Neural cell (in vitro differentiated cells): ENCODE results near the gene PRKAR1B. TPM values are rescaled to one million over a fixed set of nuclear protein-coding genes. Genes with fewer than 3 reads are reported as not detected.

Experiments used
- H2AFZ ChIP-seq: fragments of 200-600, 300-800 bp; sonication (generic), shearing (Covaris generic); 2 replicates; pipeline ENCODE4 v1.6.0; 2014; ENCODE audit warnings: low read depth, mild to moderate bottlenecking, antibody characterized with exemption, low read length, moderate library complexity
- H3F3A ChIP-seq: fragments of 200-600 bp; shearing (Covaris generic); 2 replicates; pipeline ENCODE4 v1.6.1; 2016; ENCODE audit warnings: mild to moderate bottlenecking, moderate library complexity, mixed read lengths, antibody characterized with exemption, low read length; ENCODE audit not compliant: insufficient read depth, poor library complexity, severe bottlenecking
- H3K27ac ChIP-seq: fragments of 200-600, 300-800 bp; sonication (generic), shearing (Covaris generic); 2 replicates; pipeline ENCODE4 v1.5.1; 2014; ENCODE audit warnings: mild to moderate bottlenecking, low read length, moderate library complexity
- H3K27me3 ChIP-seq: fragments of 300-800, 200-600 bp; sonication (generic), shearing (Covaris generic); 2 replicates; pipeline ENCODE4 v1.6.0; 2014; ENCODE audit warnings: mild to moderate bottlenecking, low read depth, low read length, moderate library complexity; ENCODE audit not compliant: insufficient read depth
- H3K36me3 ChIP-seq: fragments of 300-800, 200-600 bp; sonication (generic), shearing (Covaris generic); 2 replicates; pipeline ENCODE4 v1.5.1; 2014; ENCODE audit warnings: mild to moderate bottlenecking, antibody characterized with exemption, low read length, moderate library complexity; ENCODE audit not compliant: insufficient read depth
- H3K4me2 ChIP-seq: fragments of 300-800, 200-600 bp; sonication (generic), shearing (Covaris generic); 2 replicates; pipeline ENCODE4 v1.6.0; 2014; ENCODE audit warnings: mild to moderate bottlenecking, low read length
- H3K4me3 ChIP-seq: fragments of 300-800, 200-600 bp; sonication (generic), shearing (Covaris generic); 2 replicates; pipeline ENCODE4 v1.5.1; 2014; ENCODE audit warnings: mild to moderate bottlenecking, low read length, moderate library complexity
- H3K79me2 ChIP-seq: fragments of 200-600 bp; shearing (Covaris generic); replicated peaks from 2 replicates; pipeline ENCODE4 v1.6.0; 2014; ENCODE audit warnings: mild to moderate bottlenecking, low read length, moderate library complexity; ENCODE audit not compliant: insufficient read depth
- H3K9ac ChIP-seq: fragments of 300-800, 200-600 bp; sonication (generic), shearing (Covaris generic); 2 replicates; pipeline ENCODE4 v1.6.1; 2016; ENCODE audit warnings: mild to moderate bottlenecking, low read length, mixed read lengths
- H3K9me2 ChIP-seq: fragments of 200-600 bp; shearing (Covaris generic); 2 replicates; pipeline ENCODE4 v1.6.1; 2016; ENCODE audit warnings: mild to moderate bottlenecking, low read length, mixed read lengths; ENCODE audit not compliant: insufficient read depth
- H3K9me3 ChIP-seq: fragments of 200-600, 300-800 bp; sonication (generic), shearing (Covaris generic); 2 replicates; pipeline ENCODE4 v1.6.1; 2016; ENCODE audit warnings: mild to moderate bottlenecking, mixed run types, low read length, moderate library complexity, mixed read lengths
- H4K20me1 ChIP-seq: fragments of 200-600 bp; shearing (Covaris generic); 2 replicates; pipeline ENCODE4 v1.6.1; 2016; ENCODE audit warnings: mild to moderate bottlenecking, mixed run types; ENCODE audit not compliant: insufficient read depth
- EP300 ChIP-seq: fragments of 450-650 bp; conservative IDR thresholded peaks from 2 replicates; pipeline ENCODE4 v1.6.1; 2014; ENCODE audit warnings: antibody characterized with exemption, mild to moderate bottlenecking, moderate library complexity; ENCODE audit not compliant: poor library complexity, severe bottlenecking
- EZH2 ChIP-seq: fragments of 200-600, 300-800 bp; shearing (Covaris generic), sonication (generic); IDR thresholded peaks from 2 replicates; pipeline ENCODE4 v1.6.1; 2014; ENCODE audit warnings: antibody characterized with exemption, low read length, borderline replicate concordance, mild to moderate bottlenecking; ENCODE audit not compliant: insufficient read depth, poor library complexity, severe bottlenecking
- MXI1 ChIP-seq: fragments of 450-650 bp; conservative IDR thresholded peaks from 2 replicates; pipeline ENCODE4 v1.6.1; 2014; ENCODE audit warnings: antibody characterized with exemption, mild to moderate bottlenecking; ENCODE audit not compliant: poor library complexity, severe bottlenecking
- POLR2AphosphoS5 ChIP-seq: IDR thresholded peaks from 2 replicates; pipeline ENCODE4 v1.6.1; 2012
- RAD21 ChIP-seq: fragments of 450-650 bp; conservative IDR thresholded peaks from 2 replicates; pipeline ENCODE4 v1.6.1; 2014; ENCODE audit warnings: antibody characterized with exemption, mild to moderate bottlenecking, moderate library complexity
- REST ChIP-seq: IDR thresholded peaks from 2 replicates; pipeline ENCODE4 v1.6.1; 2012; ENCODE audit warnings: borderline replicate concordance
- SMC3 ChIP-seq: fragments of 450-650 bp; conservative IDR thresholded peaks from 2 replicates; pipeline ENCODE4 v1.6.1; 2014; ENCODE audit warnings: antibody characterized with exemption, mild to moderate bottlenecking, moderate library complexity; ENCODE audit not compliant: poor library complexity
- TAF1 ChIP-seq: IDR thresholded peaks from 2 replicates; pipeline ENCODE4 v1.6.1; 2012; ENCODE audit warnings: low read depth
- polyA plus RNA-seq: library from polyadenylated mRNA; depleted of rRNA; stranded (reverse); fragments of >200 nt; gene quantifications from 2 replicates; pipeline ENCODE4 v1.2.3, GENCODE V29; 2014
- TF ChIP-seq, protein P1 (sequence below): fragments of 450-650 bp; IDR thresholded peaks from 2 replicates; pipeline ENCODE4 v1.5.1; 2014; ENCODE audit warnings: antibody characterized with exemption, mild to moderate bottlenecking, moderate library complexity; ENCODE audit not compliant: poor library complexity, severe bottlenecking

The PRKAR1B gene
- polyA plus RNA-seq, 1 donor from 2014 or later, result 38.6 TPM

GRCh38 chr7:512146-512510 is 215.0 kb downstream of the PRKAR1B start:
- H3K4me2 ChIP-seq, result no peak overlapping the region
- no peak overlapping the region for H2AFZ ChIP-seq
- no peak overlapping the region for H3K9ac ChIP-seq
- no peaks in the 10 kb centered on the region for H3F3A ChIP-seq
- no peaks in the 10 kb centered on the region for H3K9me3 ChIP-seq
- H3K79me2 ChIP-seq, result no peaks in the 10 kb centered on the region
- no peaks in the 10 kb centered on the region for H4K20me1 ChIP-seq
- no peaks in the 10 kb centered on the region for H3K9me2 ChIP-seq
- no peak overlapping the region for H3K27ac ChIP-seq
- H3K4me3 ChIP-seq, result no peak overlapping the region
- no peaks in the 10 kb centered on the region for H3K36me3 ChIP-seq
- TF ChIP-seq, protein P1, sequence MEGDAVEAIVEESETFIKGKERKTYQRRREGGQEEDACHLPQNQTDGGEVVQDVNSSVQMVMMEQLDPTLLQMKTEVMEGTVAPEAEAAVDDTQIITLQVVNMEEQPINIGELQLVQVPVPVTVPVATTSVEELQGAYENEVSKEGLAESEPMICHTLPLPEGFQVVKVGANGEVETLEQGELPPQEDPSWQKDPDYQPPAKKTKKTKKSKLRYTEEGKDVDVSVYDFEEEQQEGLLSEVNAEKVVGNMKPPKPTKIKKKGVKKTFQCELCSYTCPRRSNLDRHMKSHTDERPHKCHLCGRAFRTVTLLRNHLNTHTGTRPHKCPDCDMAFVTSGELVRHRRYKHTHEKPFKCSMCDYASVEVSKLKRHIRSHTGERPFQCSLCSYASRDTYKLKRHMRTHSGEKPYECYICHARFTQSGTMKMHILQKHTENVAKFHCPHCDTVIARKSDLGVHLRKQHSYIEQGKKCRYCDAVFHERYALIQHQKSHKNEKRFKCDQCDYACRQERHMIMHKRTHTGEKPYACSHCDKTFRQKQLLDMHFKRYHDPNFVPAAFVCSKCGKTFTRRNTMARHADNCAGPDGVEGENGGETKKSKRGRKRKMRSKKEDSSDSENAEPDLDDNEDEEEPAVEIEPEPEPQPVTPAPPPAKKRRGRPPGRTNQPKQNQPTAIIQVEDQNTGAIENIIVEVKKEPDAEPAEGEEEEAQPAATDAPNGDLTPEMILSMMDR, result no peak
- TF ChIP-seq EZH2, result no peak
- no peak for TF ChIP-seq RAD21
- TF ChIP-seq POLR2AphosphoS5, result no peak
- TF ChIP-seq REST, result no peak
- TF ChIP-seq MXI1, result no peak
- H3K27me3 ChIP-seq, result peaks cover 29% of the 10 kb centered on the region

- Histone ChIP-seq H4K20me1 (no peaks in the 10 kb centered on the region), H2AFZ (no peak overlapping the region), H3K4me3 (no peak overlapping the region), H3K27ac (no peak overlapping the region), H3K9me2 (no peaks in the 10 kb centered on the region), H3K9me3 (no peaks in the 10 kb centered on the region), H3K27me3 (peaks cover 24% of the 10 kb centered on the region), H3K9ac (no peak overlapping the region), H3K36me3 (no peaks in the 10 kb centered on the region), H3F3A (no peaks in the 10 kb centered on the region), H3K4me2 (no peak overlapping the region), H3K79me2 (no peaks in the 10 kb centered on the region)
- TF ChIP-seq, protein P1, result no peak
- no peak for TF ChIP-seq TAF1
- no peak for TF ChIP-seq EP300
- no peak for TF ChIP-seq MXI1
- no peak for TF ChIP-seq EZH2
- no peak for TF ChIP-seq SMC3
- no peak for TF ChIP-seq REST
- no peak for TF ChIP-seq POLR2AphosphoS5
- no peak for TF ChIP-seq RAD21
Measured at GRCh38 chr7:511476-512145, 215.5 kb downstream of the PRKAR1B start.
